DMS 273 treated with DMSO at 0.1 percent for 48 hours (cell line): ENCODE data around the gene TJP3.

Experiments used
- DNase-seq: peaks from one replicate; lab custom pipeline; 2025; lab: John Stamatoyannopoulos, UW

TJP3 gene

GRCh38 chr19:3670796-3671679 lies 37.1 kb upstream of the TJP3 start:
- DNase-seq: no peak

- no peak for DNase-seq
Measured at GRCh38 chr19:3671680-3672574, 36.3 kb upstream of the TJP3 start.

DNA sequence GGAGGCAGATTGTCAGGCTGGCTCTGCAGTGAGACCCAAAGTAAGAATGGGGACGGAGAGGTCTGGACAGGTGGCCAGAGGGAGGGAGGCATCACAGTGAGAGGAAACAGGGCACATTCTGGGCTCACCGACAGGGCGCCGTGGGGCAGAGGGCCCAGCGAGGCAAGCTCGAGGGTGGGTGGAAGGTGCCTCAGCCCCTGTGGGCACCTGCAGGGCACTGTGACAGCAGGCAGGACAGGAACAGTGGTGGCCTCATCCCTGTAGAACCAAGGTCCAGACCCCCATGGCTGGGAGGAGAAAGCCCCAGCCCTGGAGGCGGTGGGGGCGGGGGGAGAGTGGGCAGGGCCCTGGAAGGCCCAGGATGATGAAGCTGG lies 35.6 kb upstream of the TJP3 start:
- no peak for DNase-seq

GRCh38 chr19:3672993-3673392 lies 35.2 kb upstream of the TJP3 start:
- no peak for DNase-seq

GRCh38 chr19:3673506-3674439 lies 34.4 kb upstream of the TJP3 start:
- DNase-seq: no peak

- DNase-seq: no peak
Measured at GRCh38 chr19:3674784-3675543, 33.2 kb upstream of the TJP3 start.

DNA sequence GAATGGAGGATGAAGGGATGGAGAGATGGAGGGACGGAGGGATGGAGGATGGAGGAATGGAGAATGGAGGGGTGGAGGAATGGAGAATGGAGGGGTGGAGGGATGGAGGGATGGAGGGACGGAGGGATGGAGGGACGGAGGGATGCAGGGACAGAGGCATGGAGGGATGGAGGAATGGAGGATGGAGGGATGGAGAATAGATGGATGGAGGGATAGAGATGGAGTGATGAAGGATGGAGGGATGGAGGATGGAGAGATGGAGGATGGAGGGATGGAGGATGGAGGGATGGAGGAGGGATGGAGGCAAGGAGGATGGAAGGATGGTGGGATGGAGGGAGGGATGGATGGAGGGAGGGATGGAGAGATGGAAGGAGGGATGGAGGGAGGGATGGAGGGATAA lies 30.0 kb upstream of the TJP3 start:
- no peak for DNase-seq

DNA sequence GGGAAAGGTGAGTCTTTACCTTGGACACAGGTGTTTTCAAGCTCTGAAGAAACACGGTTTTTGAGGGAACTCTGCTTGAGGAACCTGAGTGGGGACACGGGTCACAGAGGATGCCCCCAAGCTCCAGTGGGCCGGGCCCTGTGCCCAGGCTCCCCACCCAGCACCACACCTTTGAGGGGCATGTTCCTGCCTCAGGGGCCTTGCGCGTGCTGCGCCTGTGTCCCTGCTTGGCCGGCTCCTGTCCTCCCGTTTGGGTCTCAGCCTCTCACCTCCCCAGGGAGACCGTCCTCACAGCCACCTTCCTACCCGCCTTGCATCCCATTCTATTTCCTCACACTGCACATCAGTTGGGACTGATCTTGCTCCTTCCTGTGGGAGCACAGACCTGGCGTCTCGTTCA lies 29.0 kb upstream of the TJP3 start:
- no peak for DNase-seq

- no peak for DNase-seq
Measured at GRCh38 chr19:3679581-3679980, 28.6 kb upstream of the TJP3 start.

- DNase-seq: no peak
Measured at GRCh38 chr19:3680939-3681338, 27.2 kb upstream of the TJP3 start.

DNA sequence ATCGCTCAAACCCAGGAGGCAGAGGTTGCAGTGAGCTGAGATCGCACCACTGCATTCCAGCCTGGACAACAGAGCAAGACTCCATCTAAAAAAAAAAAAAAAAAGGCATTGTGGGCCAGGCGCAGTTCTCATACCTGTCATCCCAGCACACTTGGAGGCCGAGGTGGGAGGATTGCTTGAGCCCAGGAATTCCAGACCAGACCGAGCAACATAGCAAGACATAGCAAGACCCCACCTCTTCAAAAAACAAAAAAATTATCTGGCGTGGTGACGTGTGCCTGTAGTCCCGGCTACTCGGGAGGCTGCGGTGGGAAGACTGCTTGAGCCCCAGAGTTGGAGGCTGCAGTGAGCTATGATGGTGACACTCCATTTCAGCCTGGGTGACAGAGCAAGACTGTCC lies 25.9 kb upstream of the TJP3 start:
- no peak for DNase-seq

- no peak for DNase-seq
Measured at GRCh38 chr19:3682741-3683404, 25.3 kb upstream of the TJP3 start.

GRCh38 chr19:3683405-3684053 lies 24.7 kb upstream of the TJP3 start:
- DNase-seq: no peak

DNA sequence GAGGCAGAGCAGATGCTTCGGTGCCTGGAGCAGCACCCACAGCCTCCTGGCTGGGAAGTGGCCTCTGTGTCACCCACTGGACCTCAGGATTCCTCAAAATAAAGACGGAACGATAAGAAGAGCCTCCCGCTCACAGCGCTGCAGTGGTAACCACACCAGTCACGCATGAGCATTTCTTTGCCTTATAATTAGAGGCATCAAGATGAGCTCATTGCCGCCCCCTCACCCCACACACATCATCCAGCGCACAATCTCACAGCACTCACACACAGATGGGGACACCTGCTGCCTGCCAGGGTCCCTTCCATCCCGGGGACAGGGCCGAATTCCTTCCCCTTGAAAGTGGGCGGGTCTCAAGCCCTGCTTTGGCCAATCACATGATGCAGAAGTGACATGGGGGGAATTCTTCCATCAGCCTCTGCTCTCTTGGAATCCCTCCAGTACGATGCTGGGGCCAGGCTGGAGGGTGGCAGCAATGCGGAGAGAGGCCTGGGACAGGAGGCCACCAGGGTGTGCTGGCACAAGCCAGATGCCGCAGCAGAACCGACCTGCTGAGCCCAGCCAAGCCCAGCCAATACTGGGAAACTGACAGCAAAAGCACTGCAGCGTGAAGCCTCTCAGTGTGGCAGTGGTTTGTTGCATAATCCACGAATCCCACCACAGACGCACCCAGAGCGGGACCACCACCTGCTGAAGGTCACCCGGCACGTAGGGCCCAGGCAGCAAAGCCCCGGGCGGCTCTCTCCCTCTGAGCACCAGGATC lies 23.9 kb upstream of the TJP3 start:
- no peak for DNase-seq

GRCh38 chr19:3684817-3685410 lies 23.3 kb upstream of the TJP3 start:
- DNase-seq: no peak

- DNase-seq: no peak
Measured at GRCh38 chr19:3687393-3687773, 20.8 kb upstream of the TJP3 start.

DNA sequence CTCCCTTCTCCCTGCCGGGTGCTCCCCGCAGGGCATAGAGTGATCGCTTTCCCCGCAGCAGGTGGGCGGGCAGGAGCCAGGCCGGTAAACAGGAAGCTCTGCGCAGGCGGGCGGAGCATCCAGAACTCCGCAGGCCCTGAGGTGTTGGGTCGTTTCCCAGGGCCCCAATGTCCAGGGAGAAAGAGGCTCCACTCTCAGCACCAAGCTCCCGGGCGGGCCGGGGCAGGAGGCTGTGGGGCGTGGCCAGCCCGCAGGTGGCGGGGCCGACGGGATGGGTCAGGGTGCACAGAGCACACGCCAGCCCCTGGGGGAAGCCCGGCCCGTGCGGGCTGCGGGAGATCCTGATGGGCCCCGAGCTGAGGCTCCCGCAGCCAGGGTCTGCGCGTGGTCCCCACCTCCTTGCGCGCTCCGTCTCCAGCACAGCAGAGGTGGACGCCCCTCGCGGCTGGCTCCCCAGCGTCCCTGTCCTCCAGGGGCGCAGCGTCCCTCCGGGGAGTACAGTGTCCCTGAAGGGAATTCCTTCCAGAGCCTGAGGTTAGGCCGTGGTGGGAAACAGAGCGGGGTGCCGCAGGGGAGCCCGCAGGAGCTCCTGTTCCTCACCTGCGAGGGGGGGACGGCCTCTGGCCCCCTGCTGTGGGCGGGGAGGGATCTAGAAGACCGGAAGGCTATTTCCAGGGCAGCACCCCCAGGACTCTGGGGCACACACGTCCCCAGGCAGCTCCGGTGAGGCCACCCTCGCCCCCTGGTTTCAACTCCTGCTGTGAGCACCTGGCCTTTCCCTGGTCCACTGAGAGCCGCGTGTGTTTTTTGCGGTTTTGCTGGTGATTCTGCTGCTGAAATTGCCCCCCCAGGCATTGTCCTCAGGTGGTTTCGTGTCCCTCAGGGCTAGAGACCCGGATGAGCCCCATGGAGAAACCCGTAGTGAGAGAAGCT lies 20.1 kb upstream of the TJP3 start:
- DNase-seq: no peak
